AG08395 (cell line): ENCODE results near the gene TLL2.

Experiments used
- DNase-seq: peaks from one replicate; pipeline ENCODE4 v3.0.0; 2012; ENCODE audit warnings: mixed read lengths, low spot score

TLL2 gene

GRCh38 chr10:96463562-96463961 is 50.2 kb downstream of the TLL2 start:
- DNase-seq: no peak

- no peak for DNase-seq
These were observed 51.0 kb downstream of the TLL2 start for GRCh38 chr10:96462606-96463151.

- DNase-seq: no peak
These were observed 53.4 kb downstream of the TLL2 start for GRCh38 chr10:96460316-96460715.

GRCh38 chr10:96457341-96457740 is 56.4 kb downstream of the TLL2 start:
- no peak for DNase-seq

GRCh38 chr10:96456296-96456840 is 57.4 kb downstream of the TLL2 start:
- DNase-seq: no peak

DNA sequence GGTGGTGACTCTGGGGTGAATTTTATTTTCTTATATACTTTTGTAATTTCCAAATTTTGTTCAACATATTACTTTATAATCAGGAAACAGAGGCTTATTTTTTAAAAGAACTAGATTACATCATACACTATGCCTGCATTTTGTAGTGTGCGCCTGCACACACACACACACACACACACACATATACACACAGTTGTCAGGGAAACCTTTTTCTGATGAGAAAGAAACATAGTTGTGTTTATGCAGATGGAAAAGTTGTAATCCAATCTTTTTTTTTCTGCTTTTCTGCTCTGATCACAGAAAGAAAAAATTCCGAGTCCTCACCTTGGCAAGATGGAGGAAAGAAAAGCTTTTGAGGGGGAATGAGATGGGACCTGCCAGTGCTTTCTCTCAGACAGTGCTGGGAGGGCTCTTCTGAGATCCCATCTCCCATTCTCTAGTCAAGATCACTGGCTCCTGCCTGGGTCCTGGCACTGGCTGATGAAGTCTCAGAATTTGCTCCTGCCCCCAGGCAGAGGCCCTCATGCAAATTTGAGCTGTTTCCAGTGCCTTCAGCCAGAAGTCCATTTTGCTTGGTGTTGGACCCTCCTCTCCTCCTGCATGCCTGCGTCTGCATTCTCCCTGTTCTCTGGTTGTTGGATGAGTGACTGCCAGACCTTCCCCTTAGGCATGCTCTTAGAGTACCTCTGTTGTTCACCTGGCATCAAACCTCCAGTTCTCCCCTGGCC is 59.7 kb downstream of the TLL2 start:
- no peak for DNase-seq

- no peak for DNase-seq
These were observed 61.1 kb downstream of the TLL2 start for GRCh38 chr10:96452494-96453153.

GRCh38 chr10:96450529-96451207 is 63.1 kb downstream of the TLL2 start:
- DNase-seq: no peak

- DNase-seq: no peak
These were observed 65.2 kb downstream of the TLL2 start for GRCh38 chr10:96448558-96448957.

DNA sequence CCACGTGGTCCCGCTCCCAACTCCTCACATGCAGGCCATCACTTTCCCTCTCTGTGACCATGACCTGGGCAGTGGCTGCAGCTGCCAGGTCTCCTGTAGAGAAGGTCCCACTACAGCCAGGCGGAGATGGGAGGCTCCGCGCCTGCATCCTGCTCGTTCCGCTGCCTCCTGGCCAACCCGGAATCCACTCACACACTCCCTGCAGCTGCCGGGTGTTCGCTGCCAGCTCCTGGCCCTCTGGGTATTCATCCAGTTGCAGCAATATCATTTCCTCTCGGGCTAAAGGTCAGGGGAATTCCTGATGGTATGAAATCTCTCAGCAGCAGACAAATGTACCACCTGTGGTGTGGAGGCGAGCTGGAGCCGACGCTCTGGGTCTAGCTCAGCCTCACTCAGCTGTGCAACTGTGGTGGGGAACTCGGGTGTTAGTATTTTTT is 65.7 kb downstream of the TLL2 start:
- no peak for DNase-seq

GRCh38 chr10:96446966-96447596 is 66.6 kb downstream of the TLL2 start:
- DNase-seq: no peak

DNA sequence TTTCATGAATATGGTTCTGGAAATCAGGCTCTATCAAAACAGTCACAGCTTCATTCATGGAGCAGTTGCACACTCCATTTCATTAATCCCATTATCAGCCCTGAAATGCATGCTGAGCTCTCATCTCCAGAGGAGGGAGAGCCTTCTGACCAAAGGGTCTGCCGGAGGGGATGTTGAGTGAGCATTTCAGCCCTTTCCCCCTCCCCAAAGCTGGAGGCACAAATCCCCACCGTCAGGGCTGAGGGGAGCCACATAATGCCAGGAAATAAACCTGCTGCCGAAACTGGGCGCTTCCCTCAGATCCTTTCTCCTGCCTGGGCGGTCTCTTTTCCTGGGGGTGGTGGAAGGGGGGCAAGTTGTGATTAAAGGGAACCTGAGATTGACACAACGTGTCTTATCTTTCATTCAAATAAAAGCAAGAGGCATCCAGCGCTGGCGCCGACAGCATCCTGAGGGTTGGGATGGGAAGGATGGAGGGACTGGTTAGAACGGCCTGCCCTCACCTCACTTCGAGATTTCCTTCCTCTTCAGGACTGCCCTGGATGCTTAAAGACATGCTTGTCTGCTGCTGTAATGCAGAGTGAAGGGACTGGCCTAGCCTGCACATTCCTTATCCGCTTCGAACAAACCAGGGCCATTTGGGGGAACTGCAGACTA is 71.6 kb downstream of the TLL2 start:
- no peak for DNase-seq

DNA sequence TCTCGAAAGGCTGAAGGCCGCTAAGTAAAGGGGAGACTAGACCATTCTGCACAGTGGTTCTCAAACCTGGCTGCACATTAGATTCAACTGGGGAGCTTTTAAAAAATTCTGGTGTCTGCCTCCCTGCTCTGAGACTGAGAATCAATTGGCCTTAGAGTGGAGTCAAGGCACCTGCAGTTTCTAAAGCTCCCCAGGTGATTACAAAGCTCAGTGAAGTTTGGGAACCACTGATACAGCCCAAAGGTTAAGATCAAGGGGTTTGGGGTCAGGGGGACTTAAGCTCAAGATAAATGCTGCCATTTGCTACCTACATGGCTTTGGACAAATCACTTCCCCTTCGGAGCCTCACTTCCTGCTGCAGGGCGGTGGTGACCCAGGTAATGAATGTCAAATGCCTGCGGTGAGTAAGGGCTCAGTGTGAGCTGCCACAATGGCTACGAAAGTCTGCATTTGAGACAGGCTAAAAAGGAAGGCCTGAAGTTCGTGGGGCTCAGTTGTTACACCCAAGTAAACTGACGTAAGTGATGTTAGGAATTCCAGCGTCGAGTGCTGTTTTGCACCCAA is 72.3 kb downstream of the TLL2 start:
- DNase-seq: no peak

DNA sequence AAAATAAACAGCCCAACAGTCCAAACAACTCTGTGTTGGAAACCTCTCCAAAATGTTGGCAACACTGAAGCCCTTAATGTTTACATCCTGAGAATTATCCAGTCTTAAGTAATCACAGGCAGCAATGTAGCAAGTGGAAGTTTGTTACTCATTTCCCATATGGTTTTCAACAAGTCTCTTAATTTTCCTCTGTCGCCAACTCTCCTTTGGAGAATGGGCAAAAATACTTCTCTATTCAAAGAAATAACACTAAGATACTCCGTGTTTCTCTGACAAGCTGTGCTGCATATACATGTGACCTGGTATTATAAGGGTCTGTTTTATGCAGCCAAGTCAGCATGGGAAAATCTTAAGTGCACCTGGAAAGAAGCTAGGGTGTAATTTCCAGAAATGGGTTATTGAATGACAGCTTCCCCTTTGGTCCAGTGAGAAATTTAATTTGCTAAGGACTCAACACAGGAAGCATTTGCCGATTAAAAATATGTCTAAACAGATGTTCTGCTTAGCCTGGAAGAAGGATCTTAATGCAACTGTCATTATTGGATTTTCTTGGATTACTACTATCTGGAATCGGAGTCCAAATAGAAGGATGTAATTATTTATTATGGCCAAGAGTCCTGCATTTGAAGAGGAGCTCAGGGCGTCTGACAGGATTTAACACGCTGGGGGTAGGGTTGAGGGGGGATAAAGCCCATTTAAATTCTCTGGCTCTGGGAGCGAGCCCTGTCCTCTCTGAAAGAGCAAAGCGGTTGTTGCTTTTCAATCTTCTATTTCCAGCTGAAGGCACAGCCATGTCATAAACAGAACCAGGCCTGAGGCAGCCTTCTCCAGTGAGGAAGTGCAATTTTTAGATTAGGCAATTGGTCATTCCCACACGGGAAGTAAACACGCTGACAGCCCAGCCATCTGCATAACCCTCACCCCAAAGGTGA is 73.1 kb downstream of the TLL2 start:
- DNase-seq: no peak

GRCh38 chr10:96439725-96440124 is 74.0 kb downstream of the TLL2 start:
- DNase-seq: no peak

DNA sequence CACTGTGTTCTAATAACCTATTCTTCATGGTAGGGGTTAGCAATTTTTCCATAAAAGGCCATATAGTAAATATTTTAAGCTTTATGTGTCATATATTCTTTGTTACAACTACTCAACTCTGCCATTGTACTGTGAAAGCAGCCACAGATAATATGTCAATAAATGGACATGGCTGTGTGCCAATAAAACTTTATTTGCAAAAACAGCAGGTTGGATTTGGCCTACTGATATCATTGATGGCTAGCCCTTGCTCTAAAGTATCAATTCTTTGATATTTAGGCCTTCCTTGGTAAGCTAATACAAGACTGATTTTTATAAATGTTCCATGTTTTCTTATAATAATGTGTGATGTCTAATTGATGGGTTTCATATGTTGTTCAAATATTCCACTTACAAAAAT is 77.7 kb downstream of the TLL2 start:
- no peak for DNase-seq

DNA sequence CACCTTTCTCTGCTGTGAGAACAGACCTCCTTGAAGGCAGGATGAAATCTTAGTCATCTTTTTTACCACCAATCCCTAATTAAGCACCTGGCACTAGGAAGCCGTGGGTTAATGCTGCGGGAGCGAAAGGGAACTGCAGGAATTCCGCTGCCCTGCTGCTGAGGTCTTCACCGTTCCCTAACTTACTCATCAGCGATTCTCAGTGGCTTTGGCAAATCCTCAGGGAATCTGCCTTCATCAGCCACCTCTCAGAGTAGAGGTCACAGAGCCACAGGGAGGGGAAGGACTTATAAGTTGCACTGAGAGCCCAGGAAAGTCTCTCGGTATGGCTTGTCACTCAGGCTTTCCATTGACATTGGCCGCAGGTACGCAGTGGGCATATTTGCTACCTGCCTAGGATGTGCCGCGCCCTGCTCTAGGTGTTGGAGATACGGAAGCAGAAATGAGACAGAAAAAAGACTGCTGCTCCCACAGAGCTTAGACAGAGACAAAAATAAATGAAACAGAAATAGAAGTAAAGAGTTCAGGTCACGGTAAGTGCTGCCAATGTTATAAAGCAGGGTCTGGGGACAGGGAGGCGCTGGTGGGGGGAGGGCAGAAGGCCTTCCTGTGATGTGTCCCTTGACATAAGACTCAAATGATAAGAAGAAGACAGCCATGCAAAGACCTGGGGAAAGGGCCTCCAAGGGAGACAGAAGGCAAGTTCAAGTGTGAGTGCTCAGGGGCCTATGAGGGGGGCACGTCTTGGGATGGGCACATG is 82.3 kb downstream of the TLL2 start:
- no peak for DNase-seq

GRCh38 chr10:96427291-96427690 is 86.4 kb downstream of the TLL2 start:
- no peak for DNase-seq

GRCh38 chr10:96422525-96422924 is 91.2 kb downstream of the TLL2 start:
- no peak for DNase-seq
